MM.1S (cell line): ENCODE data around the gene CNPY1.

Experiments used
- CTCF ChIP-seq: fragments of 300-600 bp; sonication (generic); IDR thresholded peaks from 2 replicates; pipeline ENCODE4 v1.5.1; 2016; ENCODE audit warnings: antibody characterized with exemption, low read length, mixed read lengths
- EZH2 ChIP-seq: fragments of 300-600 bp; sonication (generic); optimal IDR thresholded peaks from 2 replicates; pipeline ENCODE3; 2017; ENCODE audit warnings: low read depth, mild to moderate bottlenecking, antibody characterized with exemption, low read length, mixed read lengths

GRCh38 chr7:155463114-155463811 lies 83.1 kb downstream of the CNPY1 start:
- TF ChIP-seq CTCF, result no peak
- no peak for TF ChIP-seq EZH2
